ENCODE measurements around the gene SOS1. TPM values are rescaled to one million over a fixed set of nuclear protein-coding genes. Genes with fewer than 3 reads are reported as not detected.

SOS1 gene
- total and polyA plus RNA-seq, 2 of the 13 experiments (the other 11 are each of a cell fraction or from before 2014, with no cell fraction given), result 20.8 to 60.4 TPM

DNA sequence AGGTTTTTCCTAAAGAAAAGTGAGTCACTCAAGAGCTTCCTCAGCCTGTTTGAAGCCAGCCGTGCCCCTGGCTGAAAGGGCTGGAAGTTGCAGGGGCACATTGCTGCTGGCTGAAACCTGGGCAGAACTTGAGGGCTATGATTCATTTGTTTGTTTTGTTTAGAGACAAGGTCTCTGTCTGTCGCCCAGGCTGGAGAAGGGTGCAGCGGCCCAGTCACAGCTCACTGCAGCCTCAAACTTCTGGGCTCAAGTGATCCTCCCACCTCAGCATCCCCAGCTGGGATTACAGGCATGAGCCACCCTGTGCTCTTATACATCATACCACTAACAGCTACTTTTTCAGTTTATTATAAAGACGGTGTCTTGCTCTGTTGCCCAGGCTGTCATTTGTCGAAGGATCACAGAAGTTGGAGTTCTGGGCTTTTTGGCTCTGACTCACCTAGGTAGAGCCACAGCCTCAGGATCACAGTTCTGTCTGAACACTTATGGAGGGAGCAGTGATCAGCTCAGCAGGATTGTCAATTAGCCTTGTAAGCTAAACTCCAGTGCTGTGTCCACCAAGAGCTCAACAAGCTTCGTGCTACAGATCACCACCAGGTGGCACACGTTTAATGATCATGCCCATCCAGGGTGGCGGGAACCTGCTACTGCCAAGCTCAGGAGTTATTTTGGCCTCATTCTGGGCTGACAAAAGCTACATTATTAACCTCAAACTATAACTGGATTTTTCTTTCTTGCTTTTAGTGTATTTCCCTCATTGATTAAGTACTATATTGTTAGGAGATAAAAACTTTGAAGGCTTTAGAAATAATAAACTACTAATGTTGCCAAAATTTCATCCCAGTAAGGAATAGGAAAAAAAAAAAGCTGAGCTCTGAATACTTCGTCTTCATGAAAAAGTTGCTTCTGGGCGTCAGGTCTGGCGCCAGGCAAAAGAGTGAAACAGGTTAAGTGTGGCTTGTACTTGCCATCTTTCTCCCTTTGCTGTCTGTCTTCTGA, 173.3 kb downstream of the SOS1 start (continued):
- TF ChIP-seq, protein P1, sequence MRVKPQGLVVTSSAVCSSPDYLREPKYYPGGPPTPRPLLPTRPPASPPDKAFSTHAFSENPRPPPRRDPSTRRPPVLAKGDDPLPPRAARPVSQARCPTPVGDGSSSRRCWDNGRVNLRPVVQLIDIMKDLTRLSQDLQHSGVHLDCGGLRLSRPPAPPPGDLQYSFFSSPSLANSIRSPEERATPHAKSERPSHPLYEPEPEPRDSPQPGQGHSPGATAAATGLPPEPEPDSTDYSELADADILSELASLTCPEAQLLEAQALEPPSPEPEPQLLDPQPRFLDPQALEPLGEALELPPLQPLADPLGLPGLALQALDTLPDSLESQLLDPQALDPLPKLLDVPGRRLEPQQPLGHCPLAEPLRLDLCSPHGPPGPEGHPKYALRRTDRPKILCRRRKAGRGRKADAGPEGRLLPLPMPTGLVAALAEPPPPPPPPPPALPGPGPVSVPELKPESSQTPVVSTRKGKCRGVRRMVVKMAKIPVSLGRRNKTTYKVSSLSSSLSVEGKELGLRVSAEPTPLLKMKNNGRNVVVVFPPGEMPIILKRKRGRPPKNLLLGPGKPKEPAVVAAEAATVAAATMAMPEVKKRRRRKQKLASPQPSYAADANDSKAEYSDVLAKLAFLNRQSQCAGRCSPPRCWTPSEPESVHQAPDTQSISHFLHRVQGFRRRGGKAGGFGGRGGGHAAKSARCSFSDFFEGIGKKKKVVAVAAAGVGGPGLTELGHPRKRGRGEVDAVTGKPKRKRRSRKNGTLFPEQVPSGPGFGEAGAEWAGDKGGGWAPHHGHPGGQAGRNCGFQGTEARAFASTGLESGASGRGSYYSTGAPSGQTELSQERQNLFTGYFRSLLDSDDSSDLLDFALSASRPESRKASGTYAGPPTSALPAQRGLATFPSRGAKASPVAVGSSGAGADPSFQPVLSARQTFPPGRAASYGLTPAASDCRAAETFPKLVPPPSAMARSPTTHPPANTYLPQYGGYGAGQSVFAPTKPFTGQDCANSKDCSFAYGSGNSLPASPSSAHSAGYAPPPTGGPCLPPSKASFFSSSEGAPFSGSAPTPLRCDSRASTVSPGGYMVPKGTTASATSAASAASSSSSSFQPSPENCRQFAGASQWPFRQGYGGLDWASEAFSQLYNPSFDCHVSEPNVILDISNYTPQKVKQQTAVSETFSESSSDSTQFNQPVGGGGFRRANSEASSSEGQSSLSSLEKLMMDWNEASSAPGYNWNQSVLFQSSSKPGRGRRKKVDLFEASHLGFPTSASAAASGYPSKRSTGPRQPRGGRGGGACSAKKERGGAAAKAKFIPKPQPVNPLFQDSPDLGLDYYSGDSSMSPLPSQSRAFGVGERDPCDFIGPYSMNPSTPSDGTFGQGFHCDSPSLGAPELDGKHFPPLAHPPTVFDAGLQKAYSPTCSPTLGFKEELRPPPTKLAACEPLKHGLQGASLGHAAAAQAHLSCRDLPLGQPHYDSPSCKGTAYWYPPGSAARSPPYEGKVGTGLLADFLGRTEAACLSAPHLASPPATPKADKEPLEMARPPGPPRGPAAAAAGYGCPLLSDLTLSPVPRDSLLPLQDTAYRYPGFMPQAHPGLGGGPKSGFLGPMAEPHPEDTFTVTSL (CRISPR knock-in tag; IDR thresholded peaks at IDR 0.05; ENCODE audit: borderline replicate concordance), result no peak; the same call in 1 of the 2 replicates
- TF ChIP-seq ZFY (CRISPR knock-in tag; IDR thresholded peaks at IDR 0.05), result 0 out of 2 replicates have a peak, but pooled peaks have one; percentile 36
- no peak for TF ChIP-seq MBNL3 (CRISPR knock-in tag; conservative IDR thresholded peaks at IDR 0.05)
- TF ChIP-seq HMG20A (CRISPR knock-in tag; IDR thresholded peaks at IDR 0.05; ENCODE audit: borderline replicate concordance), result peak; percentile 36; the same call in 1 of the 2 replicates
- TF ChIP-seq TGIF2 (CRISPR knock-in tag; IDR thresholded peaks at IDR 0.05), result peak; percentile 49; the same call in 1 of the 2 replicates
- TF ChIP-seq ZNF292 (CRISPR knock-in tag; IDR thresholded peaks at IDR 0.05; ENCODE audit: borderline replicate concordance, low read depth), result peak; percentile 83
- TF ChIP-seq, protein P2, sequence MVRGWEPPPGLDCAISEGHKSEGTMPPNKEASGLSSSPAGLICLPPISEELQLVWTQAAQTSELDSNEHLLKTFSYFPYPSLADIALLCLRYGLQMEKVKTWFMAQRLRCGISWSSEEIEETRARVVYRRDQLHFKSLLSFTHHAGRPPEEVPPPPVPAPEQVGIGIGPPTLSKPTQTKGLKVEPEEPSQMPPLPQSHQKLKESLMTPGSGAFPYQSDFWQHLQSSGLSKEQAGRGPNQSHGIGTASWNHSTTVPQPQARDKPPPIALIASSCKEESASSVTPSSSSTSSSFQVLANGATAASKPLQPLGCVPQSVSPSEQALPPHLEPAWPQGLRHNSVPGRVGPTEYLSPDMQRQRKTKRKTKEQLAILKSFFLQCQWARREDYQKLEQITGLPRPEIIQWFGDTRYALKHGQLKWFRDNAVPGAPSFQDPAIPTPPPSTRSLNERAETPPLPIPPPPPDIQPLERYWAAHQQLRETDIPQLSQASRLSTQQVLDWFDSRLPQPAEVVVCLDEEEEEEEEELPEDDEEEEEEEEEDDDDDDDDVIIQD (CRISPR knock-in tag; IDR thresholded peaks at IDR 0.05; ENCODE audit: low read depth), result 0 out of 2 replicates have a peak, but pooled peaks have one; percentile 10
- TF ChIP-seq ZNF792 (CRISPR knock-in tag; IDR thresholded peaks at IDR 0.05), result peak; percentile 51; the same call in 1 of the 2 replicates
- TF ChIP-seq NONO (IDR thresholded peaks at IDR 0.05), result no peak
- TF ChIP-seq NONO (CRISPR knock-in tag; conservative IDR thresholded peaks at IDR 0.05), result peak; percentile 51; the same call in 1 of the 2 replicates
- TF ChIP-seq SMYD3 (CRISPR knock-in tag; IDR thresholded peaks at IDR 0.05), result no peak
- TF ChIP-seq RFX3 (CRISPR knock-in tag; IDR thresholded peaks at IDR 0.05), result no peak
- TF ChIP-seq HOXA5 (CRISPR knock-in tag; IDR thresholded peaks at IDR 0.05), result peak; percentile 77
- TF ChIP-seq E2F1 (CRISPR knock-in tag; IDR thresholded peaks at IDR 0.05), result peak; percentile 80; the same call in 1 of the 2 replicates
- 0 out of 3 replicates have a peak, but pooled peaks have one; percentile 7 for TF ChIP-seq MXI1 (IDR thresholded peaks at IDR 0.05; ENCODE audit: borderline replicate concordance, low read depth, low read length)
- TF ChIP-seq MEIS2 (CRISPR knock-in tag; IDR thresholded peaks at IDR 0.05), result peak; percentile 58; the same call in 1 of the 2 replicates
- TF ChIP-seq, protein P3, sequence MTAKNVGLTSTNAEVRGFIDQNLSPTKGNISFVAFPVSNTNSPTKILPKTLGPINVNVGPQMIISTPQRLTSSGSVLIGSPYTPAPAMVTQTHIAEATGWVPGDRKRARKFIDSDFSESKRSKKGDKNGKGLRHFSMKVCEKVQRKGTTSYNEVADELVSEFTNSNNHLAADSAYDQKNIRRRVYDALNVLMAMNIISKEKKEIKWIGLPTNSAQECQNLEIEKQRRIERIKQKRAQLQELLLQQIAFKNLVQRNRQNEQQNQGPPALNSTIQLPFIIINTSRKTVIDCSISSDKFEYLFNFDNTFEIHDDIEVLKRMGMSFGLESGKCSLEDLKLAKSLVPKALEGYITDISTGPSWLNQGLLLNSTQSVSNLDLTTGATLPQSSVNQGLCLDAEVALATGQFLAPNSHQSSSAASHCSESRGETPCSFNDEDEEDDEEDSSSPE (CRISPR knock-in tag; IDR thresholded peaks at IDR 0.05), result peak; percentile 91
- TF ChIP-seq CHD4 (IDR thresholded peaks at IDR 0.05; ENCODE audit: borderline replicate concordance, low read length), result no peak
- 0 out of 2 replicates have a peak, but pooled peaks have one; percentile 25 for TF ChIP-seq HNF4A (CRISPR knock-in tag; IDR thresholded peaks at IDR 0.05)
- 0 out of 2 replicates have a peak, but pooled peaks have one; percentile 16 for TF ChIP-seq DPF2 (CRISPR knock-in tag; IDR thresholded peaks at IDR 0.05; ENCODE audit: borderline replicate concordance, low read depth)

All from HepG2 (cell line).